GM18858 (cell line): ENCODE measurements around the gene PDE9A.

Experiments
- ATAC-seq: cut with Tn5 transposase; IDR thresholded peaks from one replicate; pipeline ENCODE4 v1.9.1; 2021; ENCODE audit not compliant: unreplicated experiment

Gene PDE9A

DNA sequence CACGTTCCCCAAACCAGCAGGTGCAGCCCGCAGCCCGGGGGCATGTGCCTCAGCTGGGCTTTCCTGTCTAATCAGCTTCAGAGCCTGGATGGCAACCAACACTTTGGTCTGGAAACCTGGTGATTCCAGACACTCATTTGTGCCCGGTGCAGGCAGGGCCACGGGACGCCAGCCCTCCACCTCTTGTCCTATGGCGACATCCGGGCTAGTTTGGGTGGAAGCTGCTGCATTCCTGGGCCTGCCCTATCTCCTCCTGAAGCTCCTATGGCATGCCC, 114.1 kb downstream of the PDE9A start:
- no peak for ATAC-seq

DNA sequence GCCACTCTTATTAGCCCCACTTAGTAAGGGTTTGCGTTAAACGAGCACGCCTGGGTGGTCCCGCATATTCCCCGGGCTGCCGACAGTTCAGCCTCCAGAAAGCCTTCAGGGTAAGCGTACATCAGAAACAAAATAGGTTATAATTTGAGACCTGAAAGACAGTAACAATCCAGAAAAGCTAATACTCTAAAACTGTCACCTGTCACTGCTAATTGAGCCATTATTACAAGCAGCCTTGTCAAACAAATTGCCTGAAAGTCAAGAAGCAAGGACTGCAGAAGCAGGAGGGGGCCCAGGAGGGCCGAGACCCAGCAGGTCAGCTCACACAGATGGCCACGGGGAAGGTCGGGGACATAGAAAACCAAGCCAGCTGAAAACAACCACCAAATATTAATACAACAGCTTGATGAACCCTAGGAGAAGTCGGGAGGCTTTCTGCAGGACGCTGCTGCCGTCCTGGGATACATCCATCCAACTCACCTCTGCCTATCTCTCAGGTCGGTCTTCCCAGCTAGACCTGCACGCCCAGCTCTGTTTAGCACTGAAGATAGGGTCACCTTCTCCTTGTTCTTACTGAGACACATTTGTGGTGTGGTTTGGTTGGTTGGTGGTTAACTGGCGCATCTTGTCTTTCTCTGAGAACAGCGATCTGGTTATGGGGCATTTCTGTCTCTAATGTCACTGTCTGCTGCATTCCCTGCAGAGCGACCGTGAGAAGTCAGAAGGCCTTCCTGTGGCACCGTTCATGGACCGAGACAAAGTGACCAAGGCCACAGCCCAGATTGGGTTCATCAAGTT, 115.1 kb downstream of the PDE9A start:
- no peak for ATAC-seq

DNA sequence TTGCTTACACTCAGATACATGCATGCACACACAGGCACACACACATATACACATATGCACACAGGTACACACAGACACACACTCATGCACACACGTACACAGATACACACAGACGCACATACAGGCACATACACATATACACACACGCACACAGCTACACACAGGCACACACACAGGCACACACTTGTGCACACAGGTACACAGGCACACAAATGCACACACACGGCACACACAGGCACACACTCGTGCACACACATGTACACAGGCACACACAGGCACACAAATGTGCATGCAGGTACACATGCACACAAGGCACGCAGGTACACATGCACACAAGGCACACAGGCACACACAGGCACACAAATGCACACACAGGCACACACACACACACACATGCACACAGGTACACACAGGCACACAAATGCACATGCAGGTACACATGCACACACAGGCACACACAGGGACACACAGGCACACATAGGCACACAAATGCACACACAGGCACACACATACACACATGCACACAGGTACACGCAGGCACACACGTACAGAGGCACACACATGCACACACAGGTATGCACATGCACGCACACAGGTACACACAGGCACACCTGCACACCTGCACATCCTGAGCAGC, 115.9 kb downstream of the PDE9A start:
- no peak for ATAC-seq

DNA sequence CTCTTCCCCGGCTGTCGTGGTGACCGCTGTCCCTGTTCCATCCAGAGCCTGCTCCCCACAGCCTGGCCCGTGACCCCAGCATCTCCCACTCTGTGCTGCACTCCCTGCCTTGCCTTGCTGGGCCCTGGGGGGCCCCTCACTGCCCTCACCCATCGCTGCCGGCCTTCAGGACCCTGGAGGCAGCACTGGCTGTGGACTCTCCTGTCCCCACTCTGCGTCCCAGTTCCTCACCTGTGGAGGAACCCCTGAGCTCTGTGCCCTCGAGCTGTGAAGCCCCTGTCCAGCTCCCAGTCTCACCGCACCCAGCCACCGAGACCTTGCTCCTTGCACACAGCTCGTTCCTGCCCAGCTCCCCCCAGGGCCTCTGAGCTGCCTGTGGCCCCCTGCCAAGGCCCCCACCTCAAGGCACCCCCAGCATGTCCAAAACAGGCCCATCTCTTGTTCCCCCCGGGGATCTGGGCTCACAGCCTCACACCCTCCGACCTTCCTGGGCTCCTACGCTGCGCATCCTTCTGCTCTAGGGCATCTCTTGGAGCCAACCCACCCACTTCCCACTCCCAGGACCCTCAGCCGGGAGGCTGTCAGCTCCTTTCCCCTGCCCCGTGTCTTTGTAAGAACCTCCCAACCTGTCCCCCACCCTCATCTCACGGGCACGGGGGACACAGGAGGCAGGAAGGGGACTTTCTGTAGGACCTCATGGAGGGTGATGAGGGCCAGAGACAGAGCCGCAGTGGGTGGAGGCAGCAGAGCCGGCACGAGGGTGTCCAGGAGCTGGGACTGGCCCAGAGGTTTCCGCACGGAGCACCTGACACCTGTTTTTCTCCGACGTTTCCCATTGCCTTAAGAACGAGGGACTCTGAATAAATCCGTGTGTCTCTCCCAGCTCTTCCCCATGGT, 116.6 kb downstream of the PDE9A start:
- ATAC-seq, result no peak

DNA sequence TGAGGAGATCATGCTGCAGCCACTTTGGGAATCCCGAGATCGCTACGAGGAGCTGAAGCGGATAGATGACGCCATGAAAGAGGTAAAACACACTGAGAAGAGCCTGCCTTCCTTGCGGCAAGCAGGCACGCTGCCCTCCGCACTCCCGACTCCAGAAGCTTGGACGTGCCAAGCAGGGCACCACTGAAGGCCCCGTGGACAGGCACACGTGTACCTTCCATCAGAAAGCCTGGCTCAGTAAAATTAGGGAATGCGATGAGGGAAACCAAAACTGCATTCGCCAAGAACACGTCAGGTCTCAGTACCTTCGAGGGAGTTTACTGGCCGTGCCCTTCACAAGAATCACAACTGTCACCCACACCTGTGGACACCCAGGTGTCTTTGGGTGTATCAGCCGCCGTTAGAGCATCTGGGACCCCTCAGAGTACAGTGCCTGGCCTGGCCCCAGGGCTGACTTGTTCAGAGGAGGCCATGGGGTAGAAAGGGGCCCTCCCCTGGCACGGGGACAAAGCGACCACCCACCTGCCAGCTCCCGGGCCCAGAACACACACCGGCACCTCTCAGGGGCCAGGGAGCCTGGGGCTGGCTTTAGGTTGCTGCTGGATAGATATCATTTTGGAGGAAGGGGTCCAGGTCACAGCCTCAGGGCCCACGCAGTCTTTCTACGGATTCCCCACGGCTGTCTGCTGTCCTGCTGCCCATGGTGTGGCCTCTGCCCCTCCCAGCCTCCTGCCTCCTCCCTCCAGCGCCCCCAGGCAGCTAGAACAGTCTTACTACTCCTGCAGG, 117.5 kb downstream of the PDE9A start:
- ATAC-seq, result no peak

DNA sequence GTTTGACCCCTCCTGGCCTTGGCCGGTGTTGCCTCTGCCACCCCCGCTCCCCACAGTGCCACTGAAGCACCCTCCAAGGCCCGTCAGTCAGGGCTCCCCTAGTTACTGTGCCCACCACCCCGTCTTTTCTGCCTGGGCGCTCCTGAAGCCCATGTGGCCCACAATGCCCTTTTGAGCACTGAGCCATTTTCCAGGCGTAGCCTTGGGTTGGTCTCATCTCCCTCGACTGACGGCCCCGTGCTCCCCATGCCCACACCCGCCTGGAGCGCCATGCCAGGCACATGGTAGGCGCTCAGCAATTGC, 118.0 kb downstream of the PDE9A start:
- ATAC-seq, result no peak

DNA sequence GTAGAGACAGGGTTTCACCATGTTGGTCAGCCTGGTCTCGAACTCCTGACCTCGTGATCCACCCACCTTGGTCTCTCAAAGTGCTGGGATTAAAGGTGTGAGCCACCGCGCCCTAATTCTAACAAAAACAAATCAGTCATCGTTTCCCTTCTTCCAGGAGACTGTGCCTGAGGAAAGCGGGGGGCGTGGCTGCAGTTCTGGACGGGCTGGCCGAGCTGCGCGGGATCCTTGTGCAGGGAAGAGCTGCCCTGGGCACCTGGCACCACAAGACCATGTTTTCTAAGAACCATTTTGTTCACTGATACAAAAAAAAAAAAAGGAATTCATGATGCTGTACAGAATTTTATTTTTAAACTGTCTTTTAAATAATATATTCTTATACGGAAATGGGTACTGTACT, 121.7 kb downstream of the PDE9A start:
- ATAC-seq, result no peak

DNA sequence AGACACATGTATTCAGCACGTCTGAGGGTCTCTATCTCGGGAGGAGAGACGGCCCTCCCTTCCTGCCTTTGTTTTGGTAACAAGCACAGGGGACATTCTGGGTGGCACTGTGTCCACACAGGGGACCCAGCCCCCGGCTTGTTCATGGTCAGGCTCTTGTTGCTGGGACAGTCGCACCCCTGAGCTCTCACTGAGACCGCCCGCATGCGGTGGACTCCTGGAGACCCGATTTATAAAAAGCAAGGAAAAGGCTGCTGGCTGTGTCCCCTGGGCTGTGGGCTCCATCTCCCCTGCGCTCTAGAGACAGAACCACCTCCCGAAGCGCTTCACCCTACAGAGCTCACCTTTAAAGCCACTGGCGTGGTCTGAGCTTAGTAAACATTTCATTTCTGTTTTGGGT, 122.5 kb downstream of the PDE9A start:
- ATAC-seq, result no peak

DNA sequence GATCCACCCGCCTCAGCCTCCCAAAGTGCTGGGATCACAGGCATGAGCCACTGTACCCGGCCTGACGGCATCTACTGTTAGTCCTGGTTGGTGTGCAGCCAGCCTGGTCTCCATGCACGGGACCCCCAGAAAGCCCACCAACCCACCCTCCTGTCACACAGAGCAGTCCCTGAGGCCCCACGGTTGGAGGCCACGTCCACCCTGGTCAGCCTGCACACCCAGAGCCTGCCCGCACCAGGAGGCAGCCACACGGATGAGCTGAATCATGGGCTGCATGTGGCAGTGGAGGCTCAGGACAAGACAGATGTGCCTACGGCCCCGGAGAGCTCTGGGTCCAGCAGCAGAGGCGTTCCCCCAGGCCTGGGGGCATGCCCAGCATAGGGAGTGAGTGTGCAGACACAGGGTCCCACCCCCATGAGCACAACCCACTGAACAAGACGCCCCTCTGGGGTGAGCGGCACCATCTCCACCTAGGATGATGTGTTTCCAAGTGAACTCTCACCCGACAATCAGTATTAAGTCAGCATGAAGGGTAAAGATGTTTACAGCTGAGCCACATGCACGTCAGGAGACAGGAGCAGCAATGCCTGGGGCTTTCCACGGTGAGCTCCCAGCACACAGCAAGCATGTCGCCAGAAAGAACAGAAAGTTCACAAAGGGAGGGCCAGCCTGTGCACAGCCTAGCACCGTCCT, 123.8 kb downstream of the PDE9A start:
- ATAC-seq, result no peak

DNA sequence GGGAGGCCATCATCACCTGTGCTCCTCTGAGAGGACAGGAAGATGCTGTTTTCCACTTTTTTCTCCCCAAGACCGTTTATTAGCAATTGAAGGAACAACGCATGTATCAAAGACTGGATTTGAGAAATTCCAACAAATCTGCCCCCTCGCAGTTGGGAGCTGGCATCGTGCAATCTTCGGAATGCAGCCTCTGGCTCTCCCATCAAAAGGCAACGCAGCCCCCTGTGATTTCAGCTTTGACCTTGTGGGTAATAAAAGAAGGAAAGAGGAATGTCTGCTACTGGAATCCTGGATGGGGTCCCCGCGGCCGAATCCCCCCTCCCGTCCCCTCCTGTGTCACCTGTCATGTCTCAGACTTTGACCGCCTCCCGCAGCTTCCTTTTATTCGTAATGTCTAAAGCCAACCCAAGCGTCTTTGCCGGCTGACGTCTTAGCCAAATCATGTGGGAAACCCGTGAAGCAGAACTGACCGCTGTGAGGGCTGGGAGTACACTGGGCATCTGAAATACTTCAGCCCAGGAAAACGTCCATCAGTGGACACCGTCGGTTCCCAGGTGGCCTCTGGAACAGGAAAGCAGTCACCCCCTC, 124.4 kb downstream of the PDE9A start:
- no peak for ATAC-seq

DNA sequence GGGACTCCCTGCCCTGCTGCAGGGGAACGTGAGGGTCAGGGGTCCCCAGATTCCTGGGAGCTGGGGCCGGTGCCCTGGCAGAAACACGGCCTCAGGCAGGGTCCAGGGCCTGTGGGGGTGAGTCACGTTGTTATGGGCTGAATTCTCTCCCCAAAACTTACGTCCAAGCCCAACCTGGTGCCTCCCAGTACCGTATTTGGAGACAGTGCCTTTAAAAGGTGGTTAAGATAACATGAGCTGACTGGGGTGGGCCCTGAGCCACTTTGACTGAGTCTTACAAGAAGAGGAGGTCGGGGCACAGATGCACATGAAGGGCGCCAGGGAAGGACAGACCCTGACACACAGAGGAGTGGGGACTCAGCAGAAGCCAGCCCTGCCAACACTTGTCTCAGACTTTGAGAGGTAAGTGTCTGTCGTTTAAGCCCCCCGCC, 126.0 kb downstream of the PDE9A start:
- no peak for ATAC-seq

DNA sequence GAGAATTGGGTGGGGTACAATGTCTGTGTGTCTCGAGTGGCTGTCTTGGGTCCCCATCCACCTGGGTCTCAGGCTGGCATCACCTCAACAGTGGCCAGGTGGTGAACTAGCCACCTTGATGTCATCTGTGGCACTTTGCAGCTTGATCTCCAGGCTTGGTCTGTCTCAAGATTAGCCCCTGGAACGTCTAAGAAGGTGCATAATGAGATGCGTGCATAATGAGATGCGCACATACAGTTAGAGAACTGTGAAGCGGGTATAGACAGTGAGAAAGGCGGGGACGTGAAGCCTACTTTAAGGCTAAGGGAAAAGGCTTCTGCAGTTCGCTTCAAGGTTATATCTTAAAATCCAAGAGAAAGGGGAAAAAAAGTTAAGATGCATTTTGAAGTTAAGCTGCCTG, 127.2 kb downstream of the PDE9A start:
- ATAC-seq, result no peak

DNA sequence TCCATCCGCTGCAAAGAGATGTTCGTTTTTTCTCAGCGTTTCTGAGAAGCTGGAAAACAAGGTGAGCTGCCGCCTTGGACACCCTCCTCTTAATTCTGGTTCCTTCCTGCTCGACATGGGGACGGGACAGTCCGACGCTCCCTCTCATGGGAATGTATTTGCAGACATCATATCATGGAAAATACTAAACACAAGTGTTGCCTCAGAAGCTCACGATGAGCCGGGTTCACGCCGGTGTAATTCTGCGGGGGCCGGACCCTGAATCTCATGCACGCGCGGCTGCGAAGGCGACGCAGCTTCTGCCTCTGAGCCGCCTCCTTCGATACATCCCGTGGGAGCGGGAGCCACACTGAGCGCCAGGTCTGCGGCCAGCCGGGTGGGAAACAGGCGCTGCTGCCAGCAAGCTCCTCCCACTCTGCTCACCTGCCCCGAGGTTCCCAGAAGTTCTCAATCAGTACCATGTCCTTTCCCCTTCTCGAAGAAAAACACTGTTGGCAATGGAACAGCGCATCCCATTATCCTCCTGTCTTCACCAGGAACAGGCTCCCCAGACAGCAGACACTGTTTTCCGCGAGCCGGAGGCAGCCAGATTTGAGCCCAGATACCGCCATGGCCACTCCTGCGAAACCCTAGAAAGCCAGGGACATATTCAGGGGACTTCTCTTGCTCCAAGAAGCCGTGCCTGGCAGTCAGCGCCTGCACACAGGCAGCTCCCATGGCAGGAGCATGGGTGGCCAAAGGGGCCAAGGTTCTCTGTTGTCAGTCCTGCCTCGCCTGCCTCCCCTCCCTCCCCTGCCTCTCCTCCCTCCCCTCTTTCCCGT, 127.9 kb downstream of the PDE9A start:
- ATAC-seq, result no peak

DNA sequence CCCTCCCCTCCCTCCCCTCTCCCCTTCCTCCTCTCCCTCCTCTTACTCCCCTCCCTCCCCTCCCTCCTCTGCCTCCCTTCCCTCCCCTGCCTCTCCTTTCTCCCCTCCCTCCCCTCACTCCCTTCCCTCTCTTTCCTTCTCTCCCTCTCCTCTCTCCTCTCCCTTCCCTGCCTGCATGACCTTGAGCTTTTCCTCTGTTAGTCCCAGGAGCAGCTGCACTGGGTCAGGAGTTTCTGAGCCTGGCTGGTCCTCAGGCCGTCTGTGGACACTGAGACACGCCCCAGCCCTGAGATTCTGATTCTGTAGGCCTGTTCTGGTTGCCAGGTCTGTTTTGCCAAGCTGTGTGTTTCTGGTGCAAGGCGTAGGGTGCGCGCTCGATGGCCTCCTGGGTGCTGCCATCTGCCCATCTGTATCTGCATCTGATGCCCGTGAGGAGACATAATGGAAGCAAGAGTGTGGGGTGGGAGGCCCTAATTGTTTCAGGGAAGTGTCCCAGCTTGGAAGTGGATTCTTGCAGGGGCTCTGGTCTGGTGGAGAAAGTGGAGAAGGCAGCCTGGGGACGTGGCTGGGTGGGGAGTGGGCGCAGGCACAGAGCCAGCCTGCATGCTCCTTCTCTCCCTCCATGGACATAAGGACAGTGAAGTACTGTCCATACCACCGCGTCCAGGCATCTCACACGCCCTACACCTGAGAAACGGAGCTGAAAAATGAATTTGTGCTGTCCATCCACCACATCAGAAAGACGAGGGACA, 128.7 kb downstream of the PDE9A start:
- ATAC-seq, result no peak

DNA sequence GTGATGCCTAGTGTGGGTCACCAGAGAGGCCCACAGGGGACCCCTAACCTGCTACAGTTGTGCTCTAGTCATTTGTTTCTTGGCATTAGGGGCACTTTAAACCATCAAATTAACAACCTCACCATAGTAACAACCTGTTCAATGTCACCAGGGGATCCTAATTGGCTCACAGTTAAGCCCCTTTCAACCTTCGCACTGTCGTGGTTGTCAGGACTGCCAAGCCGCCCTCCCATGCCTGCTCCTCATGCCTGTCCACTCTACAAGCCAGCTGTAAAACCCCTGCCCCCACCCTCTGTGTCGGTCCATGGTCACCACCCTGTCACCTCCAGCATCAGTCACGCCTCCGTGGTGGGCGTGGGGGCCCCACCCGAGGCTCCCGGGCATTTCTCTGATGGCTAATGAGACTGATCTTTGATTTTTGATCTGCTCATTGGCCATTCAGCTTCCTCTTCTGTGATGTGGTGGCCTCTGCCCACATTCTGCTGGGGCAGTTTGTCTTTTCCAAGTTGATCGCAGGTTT, 129.4 kb downstream of the PDE9A start:
- no peak for ATAC-seq

DNA sequence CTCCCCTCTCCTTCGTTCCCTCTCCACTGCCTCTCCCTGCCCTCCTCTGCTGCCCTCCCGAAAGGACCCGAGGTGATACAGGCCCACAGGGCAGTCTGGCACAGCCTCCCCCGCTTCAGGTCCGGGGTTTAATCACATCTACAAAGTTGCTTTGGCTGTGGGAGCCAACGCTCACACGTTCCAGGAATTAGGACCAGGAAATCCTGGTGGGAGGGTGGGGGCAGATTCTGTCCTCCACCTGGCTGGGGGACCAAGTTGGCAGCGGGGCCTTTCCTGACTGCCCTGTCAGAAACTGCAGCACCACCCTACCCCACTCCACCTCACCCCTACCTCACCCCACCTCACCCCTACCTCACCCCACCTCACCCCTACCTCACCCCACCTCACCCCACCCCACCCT, 130.9 kb downstream of the PDE9A start:
- no peak for ATAC-seq

DNA sequence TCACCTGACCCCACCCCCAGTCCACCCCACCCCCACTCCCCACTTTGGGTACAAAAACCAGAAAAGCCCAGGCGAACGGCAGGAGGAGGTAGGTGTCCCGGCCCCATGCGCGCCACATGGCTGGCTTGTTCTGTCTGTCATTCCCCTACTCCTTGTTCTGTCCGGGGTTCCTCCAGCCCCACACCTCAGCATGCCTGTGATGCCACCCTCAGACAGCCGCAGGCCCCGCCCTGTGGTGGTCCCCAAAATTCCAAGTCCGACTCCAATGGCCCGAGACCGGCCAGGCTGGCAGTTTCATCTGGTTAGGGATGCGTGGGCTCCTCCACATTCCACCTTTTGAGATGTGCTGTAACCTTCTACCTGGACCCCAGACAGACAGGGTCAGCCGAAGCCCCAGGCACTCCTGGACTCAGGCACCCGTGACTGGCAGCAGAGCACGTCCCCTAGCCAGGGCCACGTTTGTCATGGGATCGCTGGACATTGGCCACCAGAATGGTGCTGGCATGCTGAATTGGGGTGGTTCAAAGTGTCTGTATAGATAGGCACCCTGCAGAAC, 131.6 kb downstream of the PDE9A start:
- no peak for ATAC-seq

DNA sequence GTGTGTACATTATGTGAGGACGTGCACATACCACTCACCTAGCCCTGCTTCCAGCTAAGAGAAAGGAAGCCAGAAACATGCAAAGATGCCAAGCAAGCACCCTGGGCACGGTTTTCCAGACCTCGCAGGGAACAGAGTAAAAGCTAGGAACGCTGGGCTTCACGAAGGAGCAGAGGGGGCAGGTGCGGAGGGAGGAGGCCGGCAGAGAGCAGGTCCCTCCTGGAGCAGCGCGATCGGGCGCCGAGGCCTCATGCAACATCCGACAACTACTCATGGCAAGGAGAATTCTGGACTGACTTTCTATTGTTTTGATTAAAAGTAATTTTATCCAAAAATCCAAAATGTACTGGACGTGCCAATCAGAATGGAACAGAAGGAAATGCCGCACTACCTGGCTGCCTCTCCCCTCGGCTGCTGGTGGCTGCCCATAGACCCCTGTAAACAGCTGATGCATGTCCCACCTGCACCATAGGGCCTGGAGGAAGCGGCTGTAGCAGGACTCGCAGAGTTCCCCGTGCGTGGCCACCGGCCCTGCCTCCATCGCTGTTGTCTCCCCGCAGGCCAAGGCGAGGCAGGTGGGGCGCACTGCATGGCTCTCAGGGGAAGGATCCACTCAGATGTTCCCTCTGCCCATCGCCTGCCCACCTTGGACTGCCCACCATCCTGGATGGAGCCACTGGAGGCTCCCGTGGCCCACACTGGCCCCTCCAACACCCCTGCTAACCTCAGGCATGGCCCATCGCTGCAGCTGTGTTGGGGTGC, 132.4 kb downstream of the PDE9A start:
- no peak for ATAC-seq
